ENCODE measurements around the gene COX6B2. TPM values are rescaled to one million over a fixed set of nuclear protein-coding genes. Genes with fewer than 3 reads are reported as not detected.
A peak's percentile ranks its signal among the peaks of the same experiment; 100 is the strongest.

Gene COX6B2
- total and polyA plus RNA-seq, 12 donors, result 0.17 to 0.18 TPM; not detected in 10

GRCh38 chr19:55391191-55391670, 36.7 kb upstream of the COX6B2 start:
- TF ChIP-seq POLR2A (IDR thresholded peaks at IDR 0.05) (no peak), CTCF (IDR thresholded peaks at IDR 0.05) (no peak)
- H3K27me3 ChIP-seq, result no peaks in the 10 kb centered on the region
- peaks cover 0 to 35% of the 10 kb centered on the region in 2 donors for H3K36me3 ChIP-seq (replicated peaks in 1 of 2)
- intact Hi-C loops (cut with DNase I), result no loop called here
- WGBS, 4 donors, result 76 to 84% (median 80%) methylated on average over 9 to 12 of the region's 12 CpGs
- H3K9me3 ChIP-seq (replicated peaks in 1 of 3), result no peaks in the 10 kb centered on the region
- no peak overlapping the region for H3K27ac ChIP-seq
- DNase-seq, result no peak
- no peak overlapping the region for H3K4me3 ChIP-seq
- H3K4me1 ChIP-seq (replicated peaks in 1 of 2), result peaks cover 18 to 30% of the 10 kb centered on the region in 2 donors

GRCh38 chr19:55390461-55390880, 36.0 kb upstream of the COX6B2 start:
- no peak for TF ChIP-seq CTCF (IDR thresholded peaks at IDR 0.05)
- intact Hi-C loops (cut with DNase I), result no loop called here
- Histone ChIP-seq H3K9me3 (replicated peaks in 1 of 3) (no peaks in the 10 kb centered on the region), H3K4me3 (no peak overlapping the region), H3K36me3 (replicated peaks in 1 of 2) (peaks cover 0 to 35% of the 10 kb centered on the region in 2 donors), H3K4me1 (replicated peaks in 1 of 2) (peaks cover 18 to 30% of the 10 kb centered on the region in 2 donors), H3K27ac (peak overlapping the region in 1 of 5 donors; percentile 8), H3K27me3 (no peaks in the 10 kb centered on the region)
- DNase-seq, result no peak
- WGBS, 4 donors, result 75 to 87% (median 75%) methylated on average over 4 to 7 of the region's 7 CpGs

- H3K4me1 ChIP-seq (replicated peaks in 1 of 2), result peaks cover 22 to 35% of the 10 kb centered on the region in 2 donors
- no peak overlapping the region for H3K4me3 ChIP-seq
Measured at GRCh38 chr19:55389386-55390317, 35.1 kb upstream of the COX6B2 start.

More at GRCh38 chr19:55389386-55390317, 35.1 kb upstream of the COX6B2 start:
- DNase-seq, result no peak
- Histone ChIP-seq H3K9me3 (replicated peaks in 1 of 3) (no peaks in the 10 kb centered on the region), H3K27me3 (no peaks in the 10 kb centered on the region), H3K36me3 (replicated peaks in 1 of 2) (peaks cover 0 to 35% of the 10 kb centered on the region in 2 donors), H3K27ac (no peak overlapping the region)
- TF ChIP-seq POLR2A (IDR thresholded peaks at IDR 0.05) (no peak), CTCF (IDR thresholded peaks at IDR 0.05) (no peak)
- intact Hi-C loops (cut with DNase I), result no loop called here
- WGBS, 4 donors, result 78 to 89% (median 85%) methylated on average over 13 to 21 of the region's 21 CpGs
